Smooth muscle cell (in vitro differentiated cells): Measurements from ENCODE around the gene TSPAN3. TPM values are rescaled to one million over a fixed set of nuclear protein-coding genes. Genes with fewer than 3 reads are reported as not detected.

Source experiments
- DNase-seq: peaks from one replicate; lab custom pipeline; 2025; ENCODE audit not compliant: unreplicated experiment; lab: John Stamatoyannopoulos, UW
- H2AFZ ChIP-seq: fragments of 200-600 bp; sonication (generic); 2 replicates; pipeline ENCODE4 v1.6.0; 2016; ENCODE audit warnings: antibody characterized with exemption, low read depth, mild to moderate bottlenecking
- H3F3A ChIP-seq: fragments of 200-600 bp; sonication (generic); 2 replicates; pipeline ENCODE4 v1.6.0; 2017; ENCODE audit warnings: antibody characterized with exemption, low read depth
- H3K27ac ChIP-seq: fragments of 200-600 bp; sonication (generic); 2 replicates; pipeline ENCODE4 v1.5.1; 2016; ENCODE audit warnings: low read depth, mild to moderate bottlenecking
- H3K27me3 ChIP-seq: fragments of 200-600 bp; sonication (generic); 2 replicates; pipeline ENCODE4 v1.6.1; 2016; ENCODE audit warnings: low read depth, mild to moderate bottlenecking
- H3K36me3 ChIP-seq: fragments of 200-600 bp; sonication (generic); 2 replicates; pipeline ENCODE4 v1.5.1; 2016; ENCODE audit warnings: low read depth
- H3K4me1 ChIP-seq: fragments of 200-600 bp; sonication (generic); 2 replicates; pipeline ENCODE4 v1.5.1; 2016; ENCODE audit warnings: low read depth
- H3K4me2 ChIP-seq: fragments of 200-600 bp; sonication (generic); 2 replicates; pipeline ENCODE4 v1.6.0; 2016; ENCODE audit warnings: mild to moderate bottlenecking
- H3K4me3 ChIP-seq: fragments of 200-600 bp; sonication (generic); 2 replicates; pipeline ENCODE4 v1.5.1; 2016; ENCODE audit warnings: mild to moderate bottlenecking
- H3K79me2 ChIP-seq: fragments of 200-600 bp; sonication (generic); 2 replicates; pipeline ENCODE4 v1.6.0; 2016; ENCODE audit warnings: low read depth, mild to moderate bottlenecking
- H3K9ac ChIP-seq: fragments of 200-600 bp; sonication (generic); 2 replicates; pipeline ENCODE4 v1.6.0; 2016; ENCODE audit warnings: low read depth
- H3K9me3 ChIP-seq: fragments of 200-600 bp; sonication (generic); replicated peaks from 2 replicates; pipeline ENCODE4 v1.5.1; 2016; ENCODE audit warnings: low read depth
- H4K20me1 ChIP-seq: fragments of 200-600 bp; sonication (generic); 2 replicates; pipeline ENCODE4 v1.6.0; 2016; ENCODE audit warnings: low read depth
- CTCF ChIP-seq: fragments of 200-600 bp; sonication (generic); IDR thresholded peaks from 2 replicates; pipeline ENCODE4 v1.5.1; 2017; ENCODE audit warnings: borderline replicate concordance, mild to moderate bottlenecking, antibody characterized with exemption; ENCODE audit not compliant: insufficient read depth, poor library complexity, severe bottlenecking
- WGBS: methylation state at CpG from one replicate; pipeline ENCODE4 v1.1.7; 2016; ENCODE audit warnings: low lambda C conversion rate; 5-methylcytosine and 5-hydroxymethylcytosine counted together
- polyA plus RNA-seq: library from polyadenylated mRNA; unstranded; fragments of >200 nt; fragmentation: Nextera tagmentation; extraction: Ambion mirVana; gene quantifications from 2 replicates; pipeline ENCODE4 v1.2.1, GENCODE V29; 2016
- total RNA-seq: library from RNA; depleted of rRNA; stranded (reverse); fragments of >200 nt; gene quantifications from 2 replicates; pipeline ENCODE4 v1.2.3, GENCODE V29; 2014

Gene TSPAN3
- total and polyA plus RNA-seq, 2 experiments from 2014 or later = 257 to 276 TPM

GRCh38 chr15:77022646-77023575, 48.0 kb downstream of the TSPAN3 start:
- H2AFZ ChIP-seq = no peak overlapping the region
- H4K20me1 ChIP-seq = no peaks in the 10 kb centered on the region
- no peak for DNase-seq
- WGBS = 95% methylated on average over 14 of the region's 14 CpGs
- no peaks in the 10 kb centered on the region for H3K4me1 ChIP-seq
- H3K9me3 ChIP-seq = no peaks in the 10 kb centered on the region
- H3K4me2 ChIP-seq = no peak overlapping the region
- no peaks in the 10 kb centered on the region for H3K27me3 ChIP-seq
- no peaks in the 10 kb centered on the region for H3K79me2 ChIP-seq
- no peak overlapping the region for H3K9ac ChIP-seq
- H3K4me3 ChIP-seq = no peak overlapping the region
- no peak overlapping the region for H3K27ac ChIP-seq
- no peaks in the 10 kb centered on the region for H3K36me3 ChIP-seq
- TF ChIP-seq CTCF = no peak
- H3F3A ChIP-seq = no peaks in the 10 kb centered on the region

DNA sequence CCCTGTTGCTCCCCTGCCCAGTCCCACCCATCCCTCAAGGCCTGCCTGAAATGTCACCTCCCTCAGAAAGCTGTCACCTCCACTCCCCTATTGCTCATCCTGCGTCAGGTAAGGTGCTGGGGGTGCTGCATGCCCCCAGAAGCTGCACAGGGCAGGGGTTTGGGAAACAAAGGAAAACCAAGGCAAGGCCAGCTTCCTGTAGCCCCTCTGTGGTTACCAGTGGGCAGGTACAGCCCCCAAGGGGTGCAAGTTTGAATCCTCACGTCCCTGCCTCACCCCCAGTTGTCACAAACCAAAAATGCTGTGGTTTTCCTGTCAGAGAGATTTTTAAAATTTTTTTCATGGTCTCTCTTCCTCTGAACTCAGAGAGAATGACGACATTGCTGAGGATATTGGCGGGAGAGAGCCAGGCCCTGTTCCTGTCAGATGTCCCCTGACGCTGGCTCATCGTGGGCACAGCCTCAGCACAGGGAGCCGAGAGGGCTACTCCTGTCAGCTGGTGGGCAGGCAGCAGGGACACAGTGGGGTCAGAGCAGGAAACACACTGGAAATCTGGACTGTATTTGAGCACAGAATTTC, 49.0 kb downstream of the TSPAN3 start:
- H3K36me3 ChIP-seq = no peaks in the 10 kb centered on the region
- no peaks in the 10 kb centered on the region for H4K20me1 ChIP-seq
- H3K4me2 ChIP-seq = no peak overlapping the region
- no peak for DNase-seq
- 30% methylated on average over 7 of the region's 7 CpGs for WGBS
- no peak overlapping the region for H3K9ac ChIP-seq
- H3K79me2 ChIP-seq = no peaks in the 10 kb centered on the region
- TF ChIP-seq CTCF = no peak
- H3K27me3 ChIP-seq = no peaks in the 10 kb centered on the region
- no peak overlapping the region for H2AFZ ChIP-seq
- H3K4me1 ChIP-seq = no peaks in the 10 kb centered on the region
- no peak overlapping the region for H3K27ac ChIP-seq
- no peak overlapping the region for H3K4me3 ChIP-seq
- H3K9me3 ChIP-seq = no peaks in the 10 kb centered on the region
- no peaks in the 10 kb centered on the region for H3F3A ChIP-seq

DNA sequence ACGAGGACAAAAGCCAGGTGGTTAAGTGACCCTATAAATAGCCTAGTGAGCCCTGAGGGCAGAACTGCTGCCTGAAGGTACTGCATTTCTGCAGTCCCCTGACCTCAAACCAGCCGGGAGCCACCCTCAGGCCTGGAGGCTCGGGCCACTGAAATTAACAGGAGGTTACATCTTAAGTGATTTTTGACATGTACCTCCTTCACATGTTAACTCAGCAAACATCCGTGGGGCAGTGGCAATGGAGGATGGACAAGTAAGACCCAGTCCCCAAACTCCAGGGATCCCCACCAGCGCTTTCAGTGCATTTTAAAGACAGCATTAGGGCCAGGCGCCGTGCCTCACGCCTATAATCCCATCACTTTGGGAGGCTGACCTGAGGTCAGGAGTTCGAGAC, 49.8 kb downstream of the TSPAN3 start:
- Histone ChIP-seq H2AFZ (no peak overlapping the region), H3F3A (no peaks in the 10 kb centered on the region), H3K9ac (no peak overlapping the region), H3K4me2 (no peak overlapping the region), H3K9me3 (no peaks in the 10 kb centered on the region), H4K20me1 (no peaks in the 10 kb centered on the region), H3K36me3 (no peaks in the 10 kb centered on the region), H3K27me3 (no peaks in the 10 kb centered on the region), H3K27ac (no peak overlapping the region), H3K4me1 (no peaks in the 10 kb centered on the region), H3K79me2 (no peaks in the 10 kb centered on the region), H3K4me3 (no peak overlapping the region)
- no peak for DNase-seq
- TF ChIP-seq CTCF = no peak
- 76% methylated on average over 9 of the region's 9 CpGs for WGBS
